ENCODE results near the gene CSTB.

The CSTB gene

DNA sequence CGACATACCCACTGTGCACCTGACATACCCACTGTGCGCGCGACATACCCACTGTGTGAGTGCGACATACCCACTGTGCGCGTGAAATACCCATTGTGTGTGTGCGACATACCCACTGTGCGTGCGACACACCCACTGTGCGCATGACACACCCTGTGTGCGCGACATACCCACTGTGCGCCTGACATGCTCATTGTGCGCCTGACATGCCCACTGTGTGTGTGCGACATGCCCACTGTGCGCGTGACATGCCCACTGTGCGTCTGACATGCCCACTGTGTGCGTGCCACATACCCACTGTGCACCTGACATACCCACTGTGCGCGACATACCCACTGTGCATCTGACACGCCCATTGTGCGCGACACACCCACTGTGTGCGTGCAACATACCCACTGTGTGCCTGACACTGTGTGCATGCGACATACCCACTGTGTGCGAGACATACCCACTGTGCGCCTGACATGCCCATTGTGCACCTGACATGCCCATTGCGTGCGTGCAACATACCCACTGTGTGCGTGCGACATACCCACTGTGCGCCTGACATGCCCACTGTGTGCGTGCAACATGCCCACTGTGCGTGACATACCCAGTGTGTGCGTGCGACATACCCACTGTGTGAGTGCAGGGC lies 10.8 kb upstream of the CSTB start:
- TF ChIP-seq, protein P1, sequence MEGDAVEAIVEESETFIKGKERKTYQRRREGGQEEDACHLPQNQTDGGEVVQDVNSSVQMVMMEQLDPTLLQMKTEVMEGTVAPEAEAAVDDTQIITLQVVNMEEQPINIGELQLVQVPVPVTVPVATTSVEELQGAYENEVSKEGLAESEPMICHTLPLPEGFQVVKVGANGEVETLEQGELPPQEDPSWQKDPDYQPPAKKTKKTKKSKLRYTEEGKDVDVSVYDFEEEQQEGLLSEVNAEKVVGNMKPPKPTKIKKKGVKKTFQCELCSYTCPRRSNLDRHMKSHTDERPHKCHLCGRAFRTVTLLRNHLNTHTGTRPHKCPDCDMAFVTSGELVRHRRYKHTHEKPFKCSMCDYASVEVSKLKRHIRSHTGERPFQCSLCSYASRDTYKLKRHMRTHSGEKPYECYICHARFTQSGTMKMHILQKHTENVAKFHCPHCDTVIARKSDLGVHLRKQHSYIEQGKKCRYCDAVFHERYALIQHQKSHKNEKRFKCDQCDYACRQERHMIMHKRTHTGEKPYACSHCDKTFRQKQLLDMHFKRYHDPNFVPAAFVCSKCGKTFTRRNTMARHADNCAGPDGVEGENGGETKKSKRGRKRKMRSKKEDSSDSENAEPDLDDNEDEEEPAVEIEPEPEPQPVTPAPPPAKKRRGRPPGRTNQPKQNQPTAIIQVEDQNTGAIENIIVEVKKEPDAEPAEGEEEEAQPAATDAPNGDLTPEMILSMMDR (IDR thresholded peaks at IDR 0.05; ENCODE audit: borderline replicate concordance, insufficient read depth, low read depth, low read length): no peak
- H3K4me3 ChIP-seq (ENCODE audit: low read depth, low read length): no peak overlapping the region

DNA sequence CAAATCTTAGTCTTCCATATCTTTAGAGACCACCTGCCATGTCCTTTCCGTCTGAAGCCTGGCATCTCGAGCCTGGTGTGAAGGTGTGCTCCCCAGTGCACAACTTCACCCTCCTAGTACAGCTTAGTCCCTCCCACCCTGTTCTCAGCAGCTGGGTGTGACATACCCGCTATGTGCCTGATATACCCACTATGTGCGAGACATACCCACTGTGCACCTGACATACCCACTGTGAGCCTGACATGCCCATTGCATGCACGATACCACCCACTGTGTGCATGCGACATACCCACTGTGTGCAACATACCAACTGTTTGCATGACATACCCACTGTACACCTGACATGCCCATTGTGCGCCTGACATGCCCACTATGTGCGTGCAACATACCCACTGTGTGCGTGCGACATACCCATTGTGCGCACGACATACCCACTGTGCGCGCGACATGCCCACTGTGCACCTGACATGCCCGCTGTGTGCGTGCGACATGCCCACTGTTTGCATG lies 10.2 kb upstream of the CSTB start:
- TF ChIP-seq, protein P1 (IDR thresholded peaks at IDR 0.05; ENCODE audit: borderline replicate concordance, insufficient read depth, low read depth, low read length): no peak
- H3K4me3 ChIP-seq (ENCODE audit: low read depth, low read length): no peak overlapping the region

DNA sequence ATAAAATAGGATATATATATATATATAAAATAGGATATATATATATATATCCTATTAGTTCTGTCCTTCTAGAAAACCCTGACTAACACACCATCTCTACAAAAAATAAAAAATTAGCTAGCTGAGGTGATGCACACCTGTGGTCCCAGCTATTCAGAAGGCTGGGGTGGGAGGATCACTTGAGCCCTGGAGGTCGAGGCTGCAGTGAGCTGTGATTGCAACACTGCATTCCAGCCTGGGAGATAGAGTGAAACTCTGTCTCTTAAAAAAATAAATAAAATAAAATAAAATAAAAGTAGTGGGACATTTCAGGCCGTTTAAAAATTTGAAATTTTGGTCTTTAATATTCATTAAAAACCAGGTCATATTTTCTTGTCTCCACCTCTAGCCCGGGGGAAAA lies 9.0 kb upstream of the CSTB start:
- TF ChIP-seq, protein P1 (IDR thresholded peaks at IDR 0.05; ENCODE audit: borderline replicate concordance, insufficient read depth, low read depth, low read length): no peak
- no peak overlapping the region for H3K4me3 ChIP-seq (ENCODE audit: low read depth, low read length)

DNA sequence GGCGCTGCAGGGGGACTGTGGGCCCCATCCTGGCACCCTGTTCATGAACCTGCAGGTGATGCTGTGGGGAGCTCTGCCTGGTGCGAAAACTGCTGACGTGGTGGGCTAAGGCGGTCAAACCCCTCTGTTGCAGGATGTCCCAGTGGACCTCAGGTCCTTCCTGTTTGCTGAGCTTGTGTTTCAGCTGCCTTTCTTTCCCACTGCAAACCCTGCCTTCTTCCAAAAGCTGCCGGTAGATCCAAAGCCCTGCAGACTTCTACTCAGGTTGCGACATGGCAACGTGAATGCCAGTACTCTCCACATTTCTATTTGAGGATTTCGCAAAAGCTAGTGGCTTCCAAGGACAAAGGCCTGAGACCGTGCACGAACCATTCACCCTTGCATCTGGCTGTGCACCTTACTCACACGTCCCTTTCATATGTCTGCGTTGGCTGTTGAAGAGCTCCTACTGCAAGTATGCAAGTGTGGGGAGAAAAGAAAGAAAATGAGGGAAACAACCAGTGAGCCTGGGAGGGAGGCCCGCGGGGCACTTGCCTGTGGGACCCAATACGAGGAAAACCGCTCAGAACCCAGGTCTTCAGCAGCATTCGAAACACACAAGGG lies 7.1 kb upstream of the CSTB start:
- TF ChIP-seq, protein P1 (IDR thresholded peaks at IDR 0.05; ENCODE audit: borderline replicate concordance, insufficient read depth, low read depth, low read length): no peak
- H3K4me3 ChIP-seq (ENCODE audit: low read depth, low read length): no peak overlapping the region

DNA sequence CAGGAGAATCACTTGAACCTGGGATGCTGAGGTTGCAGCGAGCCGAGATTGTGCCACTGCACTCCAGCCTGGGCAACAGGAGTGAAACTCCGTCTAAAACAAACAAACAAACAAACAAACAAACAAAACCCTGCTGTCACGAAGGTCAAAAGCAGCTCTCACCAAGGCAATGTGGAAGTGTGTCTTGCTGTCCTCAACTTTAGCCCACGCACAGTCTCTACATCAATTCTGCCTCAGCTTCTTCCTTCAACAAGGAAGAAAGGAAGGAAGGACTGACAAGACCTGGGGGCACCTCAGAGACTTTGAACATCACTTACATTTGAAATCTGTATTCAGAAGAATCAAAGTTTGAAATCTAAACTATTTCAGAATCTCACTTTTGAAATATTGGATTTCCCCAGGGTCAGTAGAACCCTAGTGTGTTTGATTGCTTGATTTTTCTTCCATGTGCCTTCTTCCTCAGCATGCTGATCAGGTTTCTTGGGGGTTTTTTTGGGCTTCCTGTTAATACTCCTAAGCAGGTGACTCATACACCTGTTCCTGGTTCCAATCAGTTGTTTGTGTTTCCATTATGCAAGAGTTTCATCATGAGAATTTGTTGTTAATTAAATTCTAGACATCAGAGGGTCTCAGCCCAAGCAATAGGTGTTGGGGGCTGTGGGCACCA lies 6.5 kb upstream of the CSTB start:
- TF ChIP-seq, protein P1 (IDR thresholded peaks at IDR 0.05; ENCODE audit: borderline replicate concordance, insufficient read depth, low read depth, low read length): no peak

DNA sequence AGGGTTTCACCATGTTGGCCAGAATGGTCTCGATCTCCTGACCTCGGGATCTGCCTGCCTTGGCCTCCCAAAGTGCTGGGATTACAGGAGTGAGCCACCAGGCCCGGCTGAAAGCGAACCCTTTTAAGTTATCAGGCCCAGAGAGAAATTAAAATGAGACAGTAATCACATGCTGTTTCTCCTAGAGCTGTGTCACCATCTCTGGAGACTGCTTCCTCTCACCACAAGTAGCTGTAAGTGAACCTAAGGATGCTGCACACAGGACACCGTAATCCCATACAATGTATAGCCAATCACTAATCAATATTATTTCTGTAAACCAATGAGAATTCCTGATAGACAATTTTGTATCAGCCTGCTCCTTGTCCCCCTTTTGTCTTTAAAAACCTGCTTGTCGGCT lies 5.7 kb upstream of the CSTB start:
- TF ChIP-seq, protein P1 (IDR thresholded peaks at IDR 0.05; ENCODE audit: borderline replicate concordance, insufficient read depth, low read depth, low read length): no peak
- no peak overlapping the region for H3K4me3 ChIP-seq (ENCODE audit: low read depth, low read length)

More for the DNA sequence above, 6.5 kb upstream of the CSTB start:
- no peak overlapping the region for H3K4me3 ChIP-seq (ENCODE audit: low read depth, low read length)
